NCI-H526 treated with DMSO at 0.1 percent for 48 hours (cell line): ENCODE data around the gene ITIH4.

Experiments used
- DNase-seq: peaks from one replicate; lab custom pipeline; 2025; lab: John Stamatoyannopoulos, UW

Gene ITIH4

DNA sequence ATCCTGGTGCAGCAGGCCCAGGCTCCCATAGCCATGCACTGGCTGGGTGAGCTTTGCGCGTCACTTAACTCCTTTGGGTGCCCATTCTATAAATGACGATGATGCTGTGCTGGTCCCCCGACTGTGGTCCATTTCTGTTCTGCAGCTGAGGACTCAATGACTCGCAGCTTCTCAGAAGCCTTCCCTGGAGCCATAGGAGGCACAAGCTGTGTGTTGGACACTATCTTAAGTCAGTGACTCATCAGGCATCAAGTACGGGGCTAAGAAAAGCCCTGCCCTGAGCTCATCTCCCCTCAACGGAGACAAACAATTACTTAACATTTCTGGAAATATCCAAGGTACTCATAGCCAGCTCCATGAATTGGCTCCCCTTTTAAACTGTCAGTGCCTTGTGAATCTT is 18.1 kb upstream of the ITIH4 start:
- no peak for DNase-seq

GRCh38 chr3:52847726-52848125 is 17.3 kb upstream of the ITIH4 start:
- DNase-seq: no peak

DNA sequence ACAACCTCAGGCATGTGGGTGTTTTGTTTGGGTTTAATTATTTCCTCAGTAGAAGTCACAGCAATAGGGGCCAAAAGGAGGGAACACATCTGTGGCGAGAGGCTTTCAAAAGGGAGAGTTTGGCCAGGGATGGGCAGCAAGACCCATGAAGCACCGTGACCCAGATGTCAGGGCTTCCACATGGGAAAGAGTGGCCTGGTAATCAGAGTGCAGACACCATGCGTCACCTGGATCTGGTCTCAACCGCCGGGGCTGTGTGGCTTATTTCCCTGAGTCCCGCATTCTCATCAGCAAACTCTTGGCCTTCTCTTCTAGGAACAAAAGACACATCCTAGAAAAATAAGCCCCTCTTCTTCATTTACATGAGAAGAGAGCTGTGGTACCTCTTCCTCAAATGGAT is 16.8 kb upstream of the ITIH4 start:
- DNase-seq: no peak

GRCh38 chr3:52846432-52846965 is 16.0 kb upstream of the ITIH4 start:
- DNase-seq: no peak

- no peak for DNase-seq
Measured at GRCh38 chr3:52845691-52846431, 15.4 kb upstream of the ITIH4 start.

DNA sequence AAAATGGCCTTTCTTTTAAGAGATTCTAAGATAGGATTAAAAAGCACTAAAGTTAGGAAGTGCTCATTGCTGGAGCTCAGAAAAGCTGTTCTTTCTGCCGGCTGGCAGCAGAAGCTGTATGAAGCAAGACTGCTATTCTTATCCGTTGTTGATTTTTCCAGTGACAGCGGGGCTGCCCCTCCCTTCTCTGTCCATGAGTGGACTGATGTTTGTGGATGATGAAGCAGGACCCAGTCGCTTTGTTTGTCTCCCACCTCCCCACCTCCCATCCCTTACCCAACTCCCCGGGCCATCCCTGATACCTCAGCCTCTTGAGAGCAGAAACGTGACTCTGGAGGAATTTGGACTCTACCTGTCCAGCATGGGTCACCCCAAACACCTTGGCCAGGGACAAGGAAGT is 14.7 kb upstream of the ITIH4 start:
- DNase-seq: no peak

DNA sequence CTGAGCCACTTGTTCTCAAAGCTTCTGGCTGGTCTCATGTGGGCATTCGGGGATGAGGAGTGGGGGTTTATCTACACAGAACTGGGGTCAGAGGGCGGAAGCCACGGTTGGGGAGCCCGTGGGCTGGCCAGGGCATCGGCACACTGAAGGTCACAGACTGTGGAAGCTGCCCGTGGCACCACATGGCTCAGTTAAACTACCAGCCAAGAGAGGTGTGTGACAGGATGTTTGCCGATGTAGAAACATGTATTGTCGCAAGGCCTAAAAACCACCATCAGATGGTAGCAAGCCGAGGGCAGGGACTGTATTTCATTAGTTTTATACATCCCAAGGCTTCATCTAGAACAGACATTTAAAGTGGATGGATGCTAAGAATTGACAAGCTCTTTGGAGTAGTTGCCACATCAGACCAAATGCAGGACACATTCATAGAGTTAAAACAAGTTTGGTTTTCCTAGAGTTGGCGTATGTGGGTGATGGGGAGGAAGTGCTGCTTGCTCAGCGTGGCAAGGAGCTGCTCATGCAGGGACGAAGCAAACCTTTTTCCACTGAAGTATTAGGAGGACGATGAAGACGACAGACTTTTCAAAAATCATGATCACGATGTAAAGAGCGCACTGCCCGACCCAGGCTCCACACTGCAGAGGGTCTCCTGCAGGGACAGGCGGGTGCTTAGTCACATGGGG is 14.0 kb upstream of the ITIH4 start:
- no peak for DNase-seq

DNA sequence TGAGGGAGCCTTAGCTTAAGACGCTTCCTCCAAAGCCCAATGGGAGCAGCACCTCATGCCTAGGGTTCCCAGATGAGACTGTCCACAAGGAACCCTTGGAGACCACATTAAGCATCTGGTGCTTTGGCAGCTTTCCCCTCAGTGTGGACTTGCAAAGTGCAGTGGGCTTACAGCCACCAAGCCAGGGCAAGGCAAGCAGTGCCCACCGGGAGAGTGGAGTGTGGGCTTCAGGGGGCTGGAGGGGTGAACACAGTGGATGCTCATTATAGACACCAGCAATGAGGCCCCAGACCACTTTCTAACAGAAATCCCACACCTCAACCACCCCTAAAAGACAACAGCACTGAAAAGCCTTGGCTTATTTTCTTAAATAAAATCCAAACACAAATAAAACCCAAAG is 13.4 kb upstream of the ITIH4 start:
- no peak for DNase-seq

- no peak for DNase-seq
Measured at GRCh38 chr3:52843108-52843865, 12.8 kb upstream of the ITIH4 start.

- no peak for DNase-seq
Measured at GRCh38 chr3:52842424-52842823, 12.0 kb upstream of the ITIH4 start.

- DNase-seq: no peak
Measured at GRCh38 chr3:52841981-52842340, 11.5 kb upstream of the ITIH4 start.

DNA sequence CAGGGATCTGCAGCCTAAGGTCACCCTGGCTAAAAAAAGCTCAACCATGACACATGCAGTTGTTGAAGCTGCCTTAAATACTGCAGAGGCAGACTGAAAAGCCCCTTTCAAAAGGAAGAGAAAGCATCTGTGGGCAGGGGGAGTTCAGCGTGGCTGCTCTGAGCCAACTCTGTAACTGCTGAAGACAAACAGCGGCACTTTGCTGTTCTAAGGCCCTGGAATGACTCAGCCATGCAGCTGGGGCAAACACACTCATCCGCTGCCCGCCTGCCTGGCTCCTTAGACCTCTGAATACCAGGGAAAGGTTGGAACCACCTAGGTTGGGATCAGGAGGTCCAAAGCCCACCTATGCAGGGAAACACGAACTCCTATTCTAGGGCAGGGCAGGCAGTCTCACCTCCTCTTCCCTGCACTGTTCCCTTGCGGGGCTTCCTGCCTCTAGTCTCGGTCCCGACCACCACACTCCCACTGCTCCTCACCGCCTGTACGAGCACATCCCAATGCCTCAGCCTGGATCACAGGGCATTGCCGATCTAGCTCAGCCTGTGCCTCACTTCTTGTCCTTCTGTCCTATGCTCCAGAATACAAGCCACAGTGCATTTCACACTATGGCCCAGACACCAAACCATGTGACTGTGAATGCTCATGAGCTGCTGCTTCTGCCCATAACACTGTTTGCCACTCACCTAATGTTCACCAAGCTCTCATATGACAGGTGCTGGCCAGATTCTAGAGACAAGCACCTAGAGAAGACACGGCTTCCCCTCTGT is 10.9 kb upstream of the ITIH4 start:
- no peak for DNase-seq

GRCh38 chr3:52839892-52840545 is 9.5 kb upstream of the ITIH4 start:
- no peak for DNase-seq

GRCh38 chr3:52839268-52839575 is 8.8 kb upstream of the ITIH4 start:
- no peak for DNase-seq

- DNase-seq: no peak
Measured at GRCh38 chr3:52838561-52839267, 8.2 kb upstream of the ITIH4 start.

- no peak for DNase-seq
Measured at GRCh38 chr3:52836986-52837385, 6.5 kb upstream of the ITIH4 start.

- no peak for DNase-seq
Measured at GRCh38 chr3:52836471-52836845, 6.0 kb upstream of the ITIH4 start.

DNA sequence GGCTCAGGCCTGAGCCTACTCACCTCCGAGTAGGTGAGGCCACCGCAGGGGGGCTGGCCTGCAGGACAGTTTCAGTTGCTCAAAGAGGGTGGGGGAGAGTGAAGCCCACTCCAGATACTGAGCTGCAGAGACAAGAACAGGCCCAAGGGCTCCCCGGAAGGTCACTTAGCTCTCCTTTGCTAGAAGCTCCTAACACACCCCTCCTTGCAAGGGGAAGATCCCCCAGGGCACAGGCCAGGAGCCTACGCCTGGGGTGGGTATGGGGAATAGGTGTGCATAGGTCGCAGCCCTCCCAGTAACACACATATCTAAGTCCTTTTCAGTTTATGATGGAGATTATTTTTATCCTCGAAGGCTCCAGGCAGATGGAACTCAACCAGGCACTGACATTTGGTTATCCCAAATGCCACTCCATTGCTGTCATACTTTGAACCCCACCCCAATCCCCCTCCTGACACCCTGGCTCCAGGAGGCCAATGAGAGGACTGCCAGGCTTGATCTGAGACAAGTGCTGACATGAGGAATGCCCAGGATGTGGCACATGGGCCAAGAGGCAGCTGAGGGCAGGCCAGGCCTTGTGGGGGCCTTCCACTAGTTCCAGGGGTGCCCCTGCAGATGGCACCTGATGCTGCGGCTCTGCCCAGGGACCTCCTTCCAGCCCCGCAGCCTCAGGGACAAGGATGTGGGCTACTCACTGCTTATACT is 5.4 kb upstream of the ITIH4 start:
- DNase-seq: no peak

- no peak for DNase-seq
Measured at GRCh38 chr3:52834871-52835501, 4.5 kb upstream of the ITIH4 start, which contains the start of gene MUSTN1. TSS of gene MUSTN1 (minus strand) at chr3:52835019. CDS start at chr3:52834948, 71 bp downstream.

DNA sequence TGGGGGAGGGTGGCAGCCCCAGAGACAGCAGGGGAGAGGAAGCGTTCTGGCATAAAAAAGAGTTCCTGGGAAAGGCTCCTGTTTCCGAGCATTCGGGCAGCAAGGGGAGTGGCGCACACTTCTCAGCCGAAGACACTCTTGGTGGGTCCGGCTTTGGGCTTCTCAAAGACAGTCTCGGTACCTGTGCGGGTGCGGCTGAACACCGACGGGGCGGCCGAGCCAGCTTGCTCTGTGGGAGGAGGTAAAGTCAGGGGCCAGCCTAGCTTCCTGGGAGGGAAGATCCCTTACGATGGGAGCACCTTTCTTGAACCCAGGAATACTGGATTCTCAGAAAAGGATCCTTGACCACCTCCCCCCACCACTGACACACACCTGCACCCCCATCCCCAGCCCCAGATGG is 2.7 kb upstream of the ITIH4 start:
- no peak for DNase-seq
